GM12878 (cell line): ENCODE results near the gene EFNA4.

ENCODE experiments used
- ATF7 ChIP-seq: fragments of 450-650 bp; IDR thresholded peaks from 2 replicates; pipeline ENCODE4 v1.6.1; 2016; ENCODE audit warnings: low read depth, mild to moderate bottlenecking
- CTCF ChIP-seq, 3 experiments: IDR thresholded peaks in 2 of 3; conservative IDR thresholded peaks in 1 of 3; 2 replicates each; pipeline ENCODE4 v1.5.1; 2011; ENCODE audit warnings: low read depth in 3 of 3, low read length in 3 of 3, mild to moderate bottlenecking in 3 of 3, control low read depth in 2 of 3, moderate library complexity in 2 of 3, inconsistent platforms in 1 of 3, mixed read lengths in 1 of 3; ENCODE audit not compliant: control insufficient read depth in 2 of 3, insufficient read depth in 1 of 3; ENCODE audit errors: extremely low read depth in 1 of 3
- EZH2 ChIP-seq: IDR thresholded peaks from 2 replicates; pipeline ENCODE4 v1.6.1; 2012; ENCODE audit warnings: low read depth, mild to moderate bottlenecking, control low read depth, inconsistent platforms, low read length, borderline replicate concordance; ENCODE audit not compliant: control insufficient read depth
- HDAC2 ChIP-seq: fragments of 200-600 bp; sonication (generic); IDR thresholded peaks from 2 replicates; pipeline ENCODE4 v1.6.1; 2017
- MEF2A ChIP-seq: IDR thresholded peaks from 2 replicates; pipeline ENCODE4 v1.6.1; 2011; ENCODE audit warnings: low read depth, mild to moderate bottlenecking, low read length, moderate library complexity; ENCODE audit not compliant: insufficient read depth
- NFIC ChIP-seq: IDR thresholded peaks from 2 replicates; pipeline ENCODE4 v1.6.1; 2012; ENCODE audit warnings: low read depth, mild to moderate bottlenecking, inconsistent platforms, low read length, moderate library complexity
- POLR2A ChIP-seq: IDR thresholded peaks from 2 replicates; pipeline ENCODE4 v1.6.1; 2011; ENCODE audit warnings: low read depth, mild to moderate bottlenecking, low read length
- RFX5 ChIP-seq: IDR thresholded peaks from 2 replicates; pipeline ENCODE4 v1.6.1; 2011; ENCODE audit warnings: low read depth, low read length, improper control_type of control experiment
- SUZ12 ChIP-seq: fragments of 200-600 bp; sonication (generic); IDR thresholded peaks from one replicate; pipeline ENCODE4 v1.6.1; 2018; ENCODE audit warnings: antibody characterized with exemption, mild to moderate bottlenecking; ENCODE audit not compliant: unreplicated experiment
- TCF12 ChIP-seq: IDR thresholded peaks from 2 replicates; pipeline ENCODE4 v1.6.1; 2011; ENCODE audit warnings: low read depth, mild to moderate bottlenecking, low read length
- ZBTB33 ChIP-seq: fragments of 450-650 bp; IDR thresholded peaks from 2 replicates; pipeline ENCODE4 v1.6.1; 2017; ENCODE audit warnings: mild to moderate bottlenecking

GRCh38 chr1:155051342-155051776, 12.2 kb upstream of the EFNA4 start:
- TF ChIP-seq RFX5 = no peak
- no peak for TF ChIP-seq ZBTB33
- no peak for TF ChIP-seq NFIC
- no peak for TF ChIP-seq SUZ12
- TF ChIP-seq MEF2A = no peak
- TF ChIP-seq ATF7 = no peak
- TF ChIP-seq EZH2 = no peak
- no peak for TF ChIP-seq POLR2A
- no peak for TF ChIP-seq CTCF (IDR thresholded peaks at IDR 0.05 in 2 of 3, conservative IDR thresholded peaks at IDR 0.05 in 1 of 3; ENCODE audit: control insufficient read depth in 2 of 3, extremely low read depth in 1 of 3, insufficient read depth in 1 of 3, low read depth in 3 of 3, low read length in 3 of 3)
- TF ChIP-seq HDAC2 = no peak
- no peak for TF ChIP-seq TCF12
